Activated CD4-positive, CD25-positive, alpha-beta regulatory T cell treated with anti-CD3 and anti-CD28 coated beads, Interleukin-2, amount 50 U/mL, for 16 hours (primary cell): ENCODE data around the gene SLC8A1.

Source experiments
- DNase-seq: peaks from one replicate; pipeline ENCODE4 v3.0.0-alpha.2; 2020; ENCODE audit warnings: low read depth, low spot score

Gene SLC8A1

GRCh38 chr2:40072442-40073232 is 379.3 kb downstream of the SLC8A1 start:
- DNase-seq: no peak

- DNase-seq: no peak
Observed at GRCh38 chr2:40062381-40062780, 389.5 kb downstream of the SLC8A1 start.

DNA sequence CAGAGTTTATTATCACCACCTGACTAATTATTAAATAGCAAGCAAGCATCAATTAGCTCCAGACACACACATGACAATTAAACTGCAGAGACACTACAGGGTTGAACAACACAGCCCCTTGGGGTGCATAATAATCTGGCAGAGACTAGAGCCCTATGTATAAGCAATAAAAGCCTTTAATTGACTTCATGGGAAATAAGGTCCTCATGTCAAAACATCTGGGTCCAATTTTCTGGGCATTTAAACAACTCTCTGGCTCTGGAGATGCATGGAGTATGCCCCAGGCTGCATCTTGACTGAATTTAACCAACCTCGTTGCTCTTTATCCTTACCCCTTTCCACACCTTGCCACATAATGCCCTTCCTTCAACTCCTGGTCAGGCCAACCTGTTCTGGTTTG is 402.1 kb downstream of the SLC8A1 start:
- no peak for DNase-seq

GRCh38 chr2:40048506-40048905 is 403.4 kb downstream of the SLC8A1 start:
- DNase-seq: no peak

DNA sequence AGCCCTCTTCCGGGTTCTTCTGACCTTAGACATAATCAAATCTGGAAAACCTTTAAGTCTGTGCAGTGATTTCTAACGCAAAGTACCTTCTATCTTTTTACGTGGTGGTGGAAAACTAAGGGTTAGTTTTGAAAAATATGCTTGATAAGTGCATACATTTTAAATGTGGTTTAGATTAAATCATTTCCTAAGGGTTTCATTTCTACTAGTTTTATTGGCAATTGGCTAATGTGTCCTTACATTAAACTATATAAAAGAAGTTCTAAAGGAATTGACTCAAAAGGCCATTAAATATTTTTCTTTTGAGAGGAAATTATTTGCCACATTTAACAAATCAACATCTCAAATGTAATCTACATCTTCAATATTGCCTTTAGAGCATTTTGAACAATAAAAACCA is 404.5 kb downstream of the SLC8A1 start:
- DNase-seq: no peak
